ENCODE results near the gene SLC17A8. TPM values are rescaled to one million over a fixed set of nuclear protein-coding genes. Genes with fewer than 3 reads are reported as not detected.

SLC17A8 gene
- total RNA-seq, 1 experiment from 2014 or later: not detected

- Histone ChIP-seq H3K36me3 (ENCODE audit: low read depth) (no peaks in the 10 kb centered on the region), H3F3A (ENCODE audit: insufficient read depth, low read depth) (no peaks in the 10 kb centered on the region), H3K9me2 (ENCODE audit: insufficient read depth) (0 out of 2 replicates have a peak, but pooled peaks cover 4% of the 10 kb centered on the region), H3K4me1 (replicated peaks; ENCODE audit: insufficient read depth) (no peaks in the 10 kb centered on the region), H3K79me2 (ENCODE audit: low read depth) (no peaks in the 10 kb centered on the region), H3K27ac (no peak overlapping the region), H4K20me1 (ENCODE audit: insufficient read depth) (no peaks in the 10 kb centered on the region), H2AFZ (no peak overlapping the region), H3K4me3 (no peak overlapping the region), H3K9me3 (ENCODE audit: insufficient read depth, low read depth) (no peaks in the 10 kb centered on the region), H3K4me2 (no peak overlapping the region), H3K27me3 (ENCODE audit: insufficient read depth, low read depth) (peaks cover 6% of the 10 kb centered on the region; the same call in 1 of the 2 replicates)
- no TSS peak for BruUV-seq (replicated peaks)
- no peak for DNase-seq
- CTCF ChIA-PET: no interaction called here
- POLR2A ChIA-PET (ENCODE audit: unreplicated experiment): no interaction called here
- intact Hi-C loops (cut with micrococcal nuclease; ENCODE audit: unreplicated experiment): no loop called here
- TF ChIP-seq, protein P1, sequence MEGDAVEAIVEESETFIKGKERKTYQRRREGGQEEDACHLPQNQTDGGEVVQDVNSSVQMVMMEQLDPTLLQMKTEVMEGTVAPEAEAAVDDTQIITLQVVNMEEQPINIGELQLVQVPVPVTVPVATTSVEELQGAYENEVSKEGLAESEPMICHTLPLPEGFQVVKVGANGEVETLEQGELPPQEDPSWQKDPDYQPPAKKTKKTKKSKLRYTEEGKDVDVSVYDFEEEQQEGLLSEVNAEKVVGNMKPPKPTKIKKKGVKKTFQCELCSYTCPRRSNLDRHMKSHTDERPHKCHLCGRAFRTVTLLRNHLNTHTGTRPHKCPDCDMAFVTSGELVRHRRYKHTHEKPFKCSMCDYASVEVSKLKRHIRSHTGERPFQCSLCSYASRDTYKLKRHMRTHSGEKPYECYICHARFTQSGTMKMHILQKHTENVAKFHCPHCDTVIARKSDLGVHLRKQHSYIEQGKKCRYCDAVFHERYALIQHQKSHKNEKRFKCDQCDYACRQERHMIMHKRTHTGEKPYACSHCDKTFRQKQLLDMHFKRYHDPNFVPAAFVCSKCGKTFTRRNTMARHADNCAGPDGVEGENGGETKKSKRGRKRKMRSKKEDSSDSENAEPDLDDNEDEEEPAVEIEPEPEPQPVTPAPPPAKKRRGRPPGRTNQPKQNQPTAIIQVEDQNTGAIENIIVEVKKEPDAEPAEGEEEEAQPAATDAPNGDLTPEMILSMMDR (conservative IDR thresholded peaks at IDR 0.05): no peak
- TF ChIP-seq EZH2 (IDR thresholded peaks at IDR 0.05; ENCODE audit: low read depth): no peak
Observed at GRCh38 chr12:100464529-100464928, 107.7 kb downstream of the SLC17A8 start.

- Histone ChIP-seq H3K4me1 (replicated peaks; ENCODE audit: insufficient read depth) (no peaks in the 10 kb centered on the region), H3F3A (ENCODE audit: insufficient read depth, low read depth) (no peaks in the 10 kb centered on the region), H3K79me2 (ENCODE audit: low read depth) (no peaks in the 10 kb centered on the region), H3K9me3 (ENCODE audit: insufficient read depth, low read depth) (no peaks in the 10 kb centered on the region), H3K4me2 (no peak overlapping the region), H4K20me1 (ENCODE audit: insufficient read depth) (no peaks in the 10 kb centered on the region), H3K27ac (no peak overlapping the region), H3K9me2 (ENCODE audit: insufficient read depth) (0 out of 2 replicates have a peak, but pooled peaks cover 4% of the 10 kb centered on the region), H3K4me3 (no peak overlapping the region), H3K36me3 (ENCODE audit: low read depth) (no peaks in the 10 kb centered on the region), H2AFZ (no peak overlapping the region), H3K27me3 (ENCODE audit: insufficient read depth, low read depth) (peaks cover 25% of the 10 kb centered on the region)
- BruUV-seq (replicated peaks): no TSS peak
- no peak for DNase-seq
- POLR2A ChIA-PET (ENCODE audit: unreplicated experiment): no interaction called here
- CTCF ChIA-PET: no interaction called here
- no peak for TF ChIP-seq EZH2 (IDR thresholded peaks at IDR 0.05; ENCODE audit: low read depth)
- TF ChIP-seq, protein P1 (conservative IDR thresholded peaks at IDR 0.05): no peak
- intact Hi-C loops (cut with micrococcal nuclease; ENCODE audit: unreplicated experiment): no loop called here
Observed at GRCh38 chr12:100468126-100468525, 111.3 kb downstream of the SLC17A8 start.

Other genes starting within 250 kb of the SLC17A8 start
- gene BLTP3B, start 214.2 kb upstream of the SLC17A8 start, total RNA-seq (2021): 15.2 and 19.8 TPM in 2 replicates
- gene ACTR6, start 156.3 kb upstream of the SLC17A8 start, total RNA-seq (2021): 22.4 and 26.9 TPM in 2 replicates
- gene DEPDC4, start 90.0 kb upstream of the SLC17A8 start, total RNA-seq (2021): 1.8 and 2.9 TPM in 2 replicates
- 31.0 and 41.1 TPM in 2 replicates for gene SCYL2, start 89.9 kb upstream of the SLC17A8 start, total RNA-seq (2021)
- not detected in 2 replicates for gene NR1H4, start 116.8 kb downstream of the SLC17A8 start, total RNA-seq (2021)
- gene GAS2L3, start 216.6 kb downstream of the SLC17A8 start, total RNA-seq (2021): 28.6 and 31.9 TPM in 2 replicates

All from PC-9 (cell line).